Type B pancreatic cell (in vitro differentiated cells): ENCODE results near the gene PLA2G2C. TPM values are rescaled to one million over a fixed set of nuclear protein-coding genes. Genes with fewer than 3 reads are reported as not detected.
"Not testable (repeated sequence)": the region's sequence is repeated elsewhere in the genome, so short reads cannot be mapped to it uniquely, and the experiment has no call there.

Source experiments
- DNase-seq: peaks from one replicate; pipeline ENCODE4 v3.0.0; 2021; ENCODE audit warnings: mixed read lengths; ENCODE audit not compliant: unreplicated experiment; ENCODE audit errors: extremely low spot score
- H3K27ac Mint-ChIP-seq: 2 replicates; pipeline ENCODE4 v1.8.0; 2021; ENCODE audit warnings: mild to moderate bottlenecking, mixed read lengths
- H3K27me3 Mint-ChIP-seq: 2 replicates; pipeline ENCODE4 v1.8.0; 2021; ENCODE audit warnings: mixed read lengths
- H3K36me3 Mint-ChIP-seq: 2 replicates; pipeline ENCODE4 v1.8.0; 2021; ENCODE audit warnings: mixed read lengths
- H3K4me1 Mint-ChIP-seq: one replicate; pipeline ENCODE4 v1.8.0; 2021; ENCODE audit warnings: mixed read lengths; ENCODE audit not compliant: unreplicated experiment
- H3K4me3 Mint-ChIP-seq: 2 replicates; pipeline ENCODE4 v1.8.0; 2021; ENCODE audit warnings: mild to moderate bottlenecking, mixed read lengths
- H3K9me3 Mint-ChIP-seq: 2 replicates; pipeline ENCODE4 v1.8.0; 2021; ENCODE audit warnings: mixed read lengths
- long read RNA-seq: library from polyadenylated mRNA; unstranded; transcript quantifications from one replicate; pipeline ENCODE4 v2.0.0, GENCODE V29; 2020
- total RNA-seq: library from RNA; stranded (reverse); gene quantifications from 2 replicates; pipeline ENCODE4 v1.2.1, GENCODE V29; 2021; ENCODE audit warnings: low replicate concordance
- TF ChIP-seq, protein P1 (sequence below): fragments of 200-600 bp; sonication (generic); conservative IDR thresholded peaks from 2 replicates; pipeline ENCODE4 v1.5.0; 2021; ENCODE audit warnings: antibody characterized with exemption, mild to moderate bottlenecking

The PLA2G2C gene, protein sequence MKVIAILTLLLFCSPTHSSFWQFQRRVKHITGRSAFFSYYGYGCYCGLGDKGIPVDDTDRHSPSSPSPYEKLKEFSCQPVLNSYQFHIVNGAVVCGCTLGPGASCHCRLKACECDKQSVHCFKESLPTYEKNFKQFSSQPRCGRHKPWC
- not detected in 2 replicates for total RNA-seq
- long read RNA-seq: 0 reads

DNA sequence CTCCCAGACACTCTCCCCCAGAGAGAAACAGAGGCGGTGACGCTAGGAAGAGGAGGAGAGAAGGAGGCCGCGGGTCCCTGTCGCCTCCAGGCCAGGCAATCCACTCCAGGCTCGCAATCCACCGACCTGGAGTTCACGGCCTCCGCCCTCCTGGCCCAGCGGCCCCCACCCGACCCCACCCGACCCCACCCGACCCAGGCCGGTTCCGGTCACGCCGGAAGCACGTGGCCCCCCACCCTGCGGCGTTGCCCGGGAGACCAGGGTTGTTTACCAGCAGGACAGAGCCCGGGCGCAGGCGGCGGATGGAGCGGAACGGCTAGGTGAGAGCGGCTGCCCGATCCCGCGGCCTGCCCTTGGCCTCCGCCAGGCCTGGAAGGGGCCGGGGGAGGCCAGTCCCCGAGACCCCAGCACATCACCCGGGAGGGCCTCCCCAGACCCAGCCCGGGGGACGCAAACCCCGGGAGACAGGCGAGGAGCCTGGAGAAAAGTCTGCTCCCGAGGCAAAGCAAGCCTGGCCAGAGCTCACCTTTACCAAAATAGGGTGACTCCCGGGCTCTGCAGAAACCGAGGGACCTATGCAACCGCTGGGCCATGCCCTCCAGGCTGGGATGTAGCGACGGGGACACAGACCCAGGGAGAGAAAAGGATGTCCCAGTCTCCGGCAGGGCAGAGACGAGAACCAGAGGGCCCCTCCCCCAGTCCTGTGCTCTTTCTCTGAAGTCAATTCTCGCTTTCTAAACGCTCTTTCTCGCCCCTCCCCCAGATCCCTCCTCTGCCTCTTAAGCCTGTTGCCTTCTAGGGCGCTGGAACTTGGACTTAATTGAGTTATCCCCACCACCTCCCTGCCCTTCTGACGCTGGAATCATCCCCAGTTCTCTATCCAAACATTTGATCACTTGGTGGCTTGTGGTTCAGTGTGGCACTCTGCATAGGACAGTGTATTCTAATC is at the start of gene PLA2G2C, which contains the start of gene UBXN10:
PLA2G2C (minus strand) TSS at position 685 of the 949 bp plus-strand sequence. CDS start 9,155 bp downstream, outside the sequence.
UBXN10 (plus strand) TSS at position 263 of the 949 bp plus-strand sequence. CDS start 4,466 bp downstream, outside the sequence.
- Mint-ChIP-seq H3K27ac (peak within 1 kb of the TSS; percentile 70), H3K4me3 (peak within 1 kb of the TSS; percentile 93), H3K4me1 (peaks cover 31% of the 10 kb centered on the region), H3K9me3 (no peaks in the 10 kb centered on the region), H3K36me3 (no peaks in the 10 kb centered on the region), H3K27me3 (peaks cover 18% of the 10 kb centered on the region)
- peak; percentile 77 for DNase-seq
- TF ChIP-seq, protein P1, sequence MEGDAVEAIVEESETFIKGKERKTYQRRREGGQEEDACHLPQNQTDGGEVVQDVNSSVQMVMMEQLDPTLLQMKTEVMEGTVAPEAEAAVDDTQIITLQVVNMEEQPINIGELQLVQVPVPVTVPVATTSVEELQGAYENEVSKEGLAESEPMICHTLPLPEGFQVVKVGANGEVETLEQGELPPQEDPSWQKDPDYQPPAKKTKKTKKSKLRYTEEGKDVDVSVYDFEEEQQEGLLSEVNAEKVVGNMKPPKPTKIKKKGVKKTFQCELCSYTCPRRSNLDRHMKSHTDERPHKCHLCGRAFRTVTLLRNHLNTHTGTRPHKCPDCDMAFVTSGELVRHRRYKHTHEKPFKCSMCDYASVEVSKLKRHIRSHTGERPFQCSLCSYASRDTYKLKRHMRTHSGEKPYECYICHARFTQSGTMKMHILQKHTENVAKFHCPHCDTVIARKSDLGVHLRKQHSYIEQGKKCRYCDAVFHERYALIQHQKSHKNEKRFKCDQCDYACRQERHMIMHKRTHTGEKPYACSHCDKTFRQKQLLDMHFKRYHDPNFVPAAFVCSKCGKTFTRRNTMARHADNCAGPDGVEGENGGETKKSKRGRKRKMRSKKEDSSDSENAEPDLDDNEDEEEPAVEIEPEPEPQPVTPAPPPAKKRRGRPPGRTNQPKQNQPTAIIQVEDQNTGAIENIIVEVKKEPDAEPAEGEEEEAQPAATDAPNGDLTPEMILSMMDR: no peak

DNA sequence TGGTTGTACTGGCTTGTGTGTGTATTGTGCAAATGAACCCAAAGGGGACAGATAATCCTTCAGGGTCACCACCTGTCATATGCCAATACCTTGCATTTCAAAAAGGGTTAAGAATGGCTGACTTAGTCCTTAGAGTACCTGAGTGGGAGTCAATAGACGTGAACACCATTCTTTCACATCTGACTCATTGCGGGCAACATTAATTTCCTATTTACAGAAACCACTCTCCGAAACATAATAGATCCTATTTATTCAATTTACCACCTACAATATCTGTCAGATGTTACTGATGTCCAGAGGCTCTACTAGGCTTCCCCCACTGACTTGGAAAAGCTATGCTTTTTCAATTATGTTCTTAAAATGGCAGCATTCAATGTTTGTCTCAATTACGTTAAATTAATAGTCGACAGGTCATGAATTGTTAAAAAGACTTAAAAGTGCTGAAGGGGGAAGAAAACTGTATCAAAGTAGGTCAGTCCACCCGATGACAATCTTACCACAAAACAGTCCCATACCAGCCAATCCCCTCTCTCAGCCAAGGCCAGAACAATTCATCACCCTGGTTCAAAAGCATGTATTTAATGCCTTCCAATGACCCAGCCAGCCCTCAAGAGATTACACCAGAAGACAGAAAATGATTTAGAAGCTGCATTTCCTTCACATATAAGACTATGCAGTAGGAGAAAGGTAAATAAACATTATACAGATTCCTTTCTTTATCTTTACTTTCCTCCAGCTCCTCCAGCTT is 48.6 kb upstream of the PLA2G2C start:
- H3K27me3 Mint-ChIP-seq: peaks cover 4% of the 10 kb centered on the region
- peaks cover 21% of the 10 kb centered on the region for H3K4me1 Mint-ChIP-seq
- H3K9me3 Mint-ChIP-seq: no peaks in the 10 kb centered on the region
- TF ChIP-seq, protein P1: no peak
- no peak for DNase-seq
- H3K27ac Mint-ChIP-seq: no peak overlapping the region
- no peak overlapping the region for H3K4me3 Mint-ChIP-seq
- no peaks in the 10 kb centered on the region for H3K36me3 Mint-ChIP-seq

GRCh38 chr1:20233866-20234265 is 47.5 kb upstream of the PLA2G2C start:
- Mint-ChIP-seq H3K27me3 (peaks cover 4% of the 10 kb centered on the region), H3K9me3 (no peaks in the 10 kb centered on the region), H3K4me3 (no peak overlapping the region), H3K27ac (no peak overlapping the region), H3K4me1 (peaks cover 21% of the 10 kb centered on the region), H3K36me3 (no peaks in the 10 kb centered on the region)
- TF ChIP-seq, protein P1: no peak
- DNase-seq: no peak

DNA sequence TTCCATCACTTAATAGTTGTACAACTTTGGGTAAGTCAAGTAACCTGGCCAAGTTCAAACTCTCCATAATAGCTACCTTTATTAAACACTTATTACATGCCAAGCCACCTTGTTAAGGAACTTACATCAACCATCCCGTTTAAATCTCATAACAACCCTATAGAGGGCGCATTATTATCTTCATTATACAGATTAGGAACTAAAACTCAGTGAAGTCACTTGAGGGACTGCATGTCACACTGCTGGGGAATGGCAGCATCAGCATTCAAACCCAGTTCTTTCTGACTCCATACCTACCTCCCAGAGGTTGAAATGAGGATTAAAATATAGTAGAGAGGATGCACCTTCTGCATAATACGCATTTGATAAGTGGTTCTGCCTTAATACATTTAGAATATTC is 47.1 kb upstream of the PLA2G2C start:
- Mint-ChIP-seq H3K4me3 (no peak overlapping the region), H3K27me3 (peaks cover 9% of the 10 kb centered on the region), H3K27ac (no peak overlapping the region), H3K4me1 (peaks cover 21% of the 10 kb centered on the region), H3K9me3 (no peaks in the 10 kb centered on the region), H3K36me3 (no peaks in the 10 kb centered on the region)
- TF ChIP-seq, protein P1: peak; percentile 63
- DNase-seq: no peak

DNA sequence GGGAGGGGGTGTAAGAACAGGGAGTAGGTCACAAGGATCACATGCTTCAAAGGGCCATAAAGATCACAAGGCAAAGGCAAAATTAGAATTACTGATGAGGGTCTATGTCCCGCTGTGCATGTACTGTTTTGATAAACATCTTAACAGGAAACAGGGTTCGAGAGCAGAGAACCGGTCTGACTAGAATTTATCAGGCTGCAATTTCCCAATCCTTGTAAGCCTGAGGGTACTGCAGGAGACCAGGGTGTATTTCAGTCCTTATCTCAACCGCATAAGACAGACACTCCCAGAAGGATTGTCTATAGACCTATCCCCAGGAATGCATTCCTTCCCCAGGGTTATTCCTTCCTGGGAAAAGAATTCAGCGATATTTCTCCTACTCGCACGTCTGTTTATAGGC is 46.2 kb upstream of the PLA2G2C start:
- H3K27ac Mint-ChIP-seq: not testable (repeated sequence)
- H3K4me1 Mint-ChIP-seq: peaks cover 21% of the 10 kb centered on the region

More for the DNA sequence above, 46.2 kb upstream of the PLA2G2C start:
- DNase-seq, H3K4me3 Mint-ChIP-seq, H3K9me3 Mint-ChIP-seq, H3K36me3 Mint-ChIP-seq: not testable (repeated sequence)
- peaks cover 17% of the 10 kb centered on the region for H3K27me3 Mint-ChIP-seq
